ENCODE data around the gene TECPR1.
A peak's percentile ranks its signal among the peaks of the same experiment; 100 is the strongest.
"Not testable (repeated sequence)": the region's sequence is repeated elsewhere in the genome, so short reads cannot be mapped to it uniquely, and the experiment has no call there.

The TECPR1 gene

GRCh38 chr7:98221611-98222532 lies 30.2 kb downstream of the TECPR1 start:
- peaks cover 2% of the 10 kb centered on the region; the same call in 1 of the 2 replicates for H3K4me1 ChIP-seq (ENCODE audit: insufficient read depth, low read length)
- no peaks in the 10 kb centered on the region for H3K9me3 ChIP-seq (ENCODE audit: control insufficient read depth, insufficient read depth, low read length)
- H3K9ac ChIP-seq (ENCODE audit: low read depth, low read length), result no peak overlapping the region
- H3K36me3 ChIP-seq (ENCODE audit: insufficient read depth, low read length), result no peaks in the 10 kb centered on the region

DNA sequence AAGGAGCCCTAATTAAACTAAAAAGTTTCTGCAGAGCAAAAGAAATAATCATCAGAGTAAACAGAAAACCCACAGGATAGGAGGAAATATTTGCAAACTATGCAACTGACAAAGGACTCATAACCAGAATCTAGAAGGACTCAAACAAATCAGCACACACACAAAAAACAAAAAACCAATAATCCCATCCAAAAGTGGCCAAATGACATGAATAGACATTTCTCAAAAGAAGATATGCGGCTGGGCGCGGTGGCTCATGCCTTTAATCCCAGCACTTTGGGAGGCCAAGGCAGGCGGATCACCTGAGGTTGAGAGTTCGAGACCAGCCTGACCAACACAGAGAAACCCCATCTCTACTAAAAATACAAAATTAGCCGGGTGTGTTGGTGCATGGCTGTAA lies 32.6 kb downstream of the TECPR1 start:
- H3K9ac ChIP-seq (ENCODE audit: low read depth, low read length); H3K9me3 ChIP-seq (ENCODE audit: control insufficient read depth, insufficient read depth, low read length): not testable (repeated sequence)

GRCh38 chr7:98217623-98218582 lies 34.1 kb downstream of the TECPR1 start:
- peaks cover 2% of the 10 kb centered on the region; the same call in 1 of the 2 replicates for H3K4me1 ChIP-seq (ENCODE audit: insufficient read depth, low read length)
- no peaks in the 10 kb centered on the region for H3K9me3 ChIP-seq (ENCODE audit: control insufficient read depth, insufficient read depth, low read length)
- H3K36me3 ChIP-seq (ENCODE audit: insufficient read depth, low read length), result no peaks in the 10 kb centered on the region
- no peak overlapping the region for H3K9ac ChIP-seq (ENCODE audit: low read depth, low read length)

More for the DNA sequence above, 32.6 kb downstream of the TECPR1 start:
- not testable (repeated sequence) for H3K36me3 ChIP-seq (ENCODE audit: insufficient read depth, low read length); H3K4me1 ChIP-seq (ENCODE audit: insufficient read depth, low read length)

GRCh38 chr7:98216941-98217622 lies 35.0 kb downstream of the TECPR1 start:
- Histone ChIP-seq H3K4me1 (ENCODE audit: insufficient read depth, low read length) (peaks cover 2% of the 10 kb centered on the region; the same call in 1 of the 2 replicates), H3K9ac (ENCODE audit: low read depth, low read length) (no peak overlapping the region), H3K9me3 (ENCODE audit: control insufficient read depth, insufficient read depth, low read length) (no peaks in the 10 kb centered on the region), H3K36me3 (ENCODE audit: insufficient read depth, low read length) (no peaks in the 10 kb centered on the region)

- H3K9me3 ChIP-seq (ENCODE audit: control insufficient read depth, insufficient read depth, low read length), result no peaks in the 10 kb centered on the region
- H3K4me1 ChIP-seq (ENCODE audit: insufficient read depth, low read length), result peaks cover 5% of the 10 kb centered on the region; the same call in 1 of the 2 replicates
- H3K36me3 ChIP-seq (ENCODE audit: insufficient read depth, low read length), result no peaks in the 10 kb centered on the region
- no peak overlapping the region for H3K9ac ChIP-seq (ENCODE audit: low read depth, low read length)
Measured at GRCh38 chr7:98215561-98216495, 36.2 kb downstream of the TECPR1 start.

DNA sequence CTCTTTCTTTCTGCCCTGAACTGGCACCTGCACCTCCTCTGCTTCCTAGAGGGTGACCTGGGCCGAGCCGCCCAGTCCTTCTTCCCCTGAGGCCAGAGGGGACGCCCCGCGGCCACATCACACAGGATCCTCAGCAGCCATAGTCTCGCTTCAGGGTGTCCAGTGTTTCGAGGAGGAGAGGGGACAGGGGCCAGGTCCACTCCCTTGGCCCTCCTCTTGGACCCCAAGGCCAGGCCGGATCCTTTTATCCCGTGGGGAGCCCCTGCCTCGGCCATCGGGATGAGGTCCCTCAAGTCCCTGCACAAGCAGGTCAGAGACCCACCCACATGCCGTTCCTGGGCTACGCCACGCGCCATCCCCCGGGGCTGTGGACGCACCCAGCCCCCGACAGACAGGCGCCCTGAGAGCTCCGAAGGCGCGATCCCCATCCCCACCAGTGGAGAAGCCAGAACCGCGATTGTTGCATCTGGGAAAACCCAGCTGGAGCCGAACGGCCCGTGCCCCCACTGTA lies 37.2 kb downstream of the TECPR1 start:
- H3K4me1 ChIP-seq (ENCODE audit: insufficient read depth, low read length), result peaks cover 5% of the 10 kb centered on the region; the same call in 1 of the 2 replicates
- H3K9me3 ChIP-seq (ENCODE audit: control insufficient read depth, insufficient read depth, low read length), result no peaks in the 10 kb centered on the region
- no peaks in the 10 kb centered on the region for H3K36me3 ChIP-seq (ENCODE audit: insufficient read depth, low read length)

GRCh38 chr7:98213888-98214810 lies 37.9 kb downstream of the TECPR1 start:
- no peak overlapping the region for H3K9ac ChIP-seq (ENCODE audit: low read depth, low read length)
- H3K36me3 ChIP-seq (ENCODE audit: insufficient read depth, low read length), result no peaks in the 10 kb centered on the region

More for the DNA sequence above, 37.2 kb downstream of the TECPR1 start:
- no peak overlapping the region for H3K9ac ChIP-seq (ENCODE audit: low read depth, low read length)

DNA sequence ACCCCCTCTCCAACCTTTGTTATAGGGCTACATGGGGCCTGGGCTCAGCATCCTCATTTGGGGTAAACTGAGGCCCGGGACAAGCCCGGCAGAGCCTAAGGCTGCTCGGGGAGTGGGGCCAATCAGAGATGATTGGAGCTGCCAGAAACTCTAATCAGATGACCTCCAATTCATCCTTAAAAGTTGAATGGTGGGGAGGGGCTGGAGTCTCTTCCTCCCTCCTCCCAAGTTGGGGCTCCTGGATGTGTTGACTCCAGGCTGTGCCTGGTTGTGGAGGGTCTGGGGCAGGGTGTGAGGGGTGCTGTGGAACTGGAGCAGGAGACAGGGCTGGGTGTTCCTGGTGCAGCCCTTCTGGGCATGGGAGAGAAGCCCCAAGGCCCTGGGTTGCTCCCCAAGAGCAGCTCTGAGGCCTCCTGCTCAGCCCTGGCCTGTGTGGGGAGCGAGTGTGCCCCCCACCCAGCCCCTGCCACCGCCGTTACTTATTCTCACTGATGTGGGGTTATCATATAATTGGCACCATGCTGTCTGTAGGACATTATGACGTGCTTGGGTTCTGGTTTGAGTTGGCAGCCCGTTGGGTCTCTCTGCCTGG lies 38.6 kb downstream of the TECPR1 start:
- no peak overlapping the region for H3K9ac ChIP-seq (ENCODE audit: low read depth, low read length)

More at GRCh38 chr7:98213888-98214810, 37.9 kb downstream of the TECPR1 start:
- H3K9me3 ChIP-seq (ENCODE audit: control insufficient read depth, insufficient read depth, low read length), result no peaks in the 10 kb centered on the region
- H3K4me1 ChIP-seq (ENCODE audit: insufficient read depth, low read length), result peaks cover 5% of the 10 kb centered on the region; the same call in 1 of the 2 replicates

DNA sequence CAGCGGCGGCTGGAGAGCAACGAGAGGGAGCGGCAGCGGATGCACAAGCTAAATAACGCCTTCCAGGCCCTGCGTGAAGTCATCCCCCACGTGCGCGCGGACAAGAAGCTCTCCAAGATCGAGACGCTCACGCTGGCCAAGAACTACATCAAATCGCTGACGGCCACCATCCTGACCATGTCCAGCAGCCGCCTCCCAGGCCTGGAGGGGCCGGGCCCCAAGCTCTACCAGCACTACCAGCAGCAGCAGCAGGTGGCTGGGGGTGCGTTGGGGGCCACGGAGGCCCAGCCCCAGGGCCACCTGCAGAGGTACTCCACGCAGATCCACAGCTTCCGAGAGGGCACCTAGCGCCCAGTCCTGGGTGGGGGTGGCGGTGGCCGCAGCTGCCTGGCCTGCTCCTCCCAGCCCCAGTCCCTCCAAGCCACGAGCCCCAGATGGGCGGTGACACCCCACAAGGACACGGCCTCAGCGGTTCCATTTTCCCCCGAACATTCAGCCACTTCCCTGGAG lies 39.4 kb downstream of the TECPR1 start:
- H3K36me3 ChIP-seq (ENCODE audit: insufficient read depth, low read length), result no peaks in the 10 kb centered on the region
- H3K4me1 ChIP-seq (ENCODE audit: insufficient read depth, low read length), result peaks cover 3% of the 10 kb centered on the region; the same call in 1 of the 2 replicates
- no peaks in the 10 kb centered on the region for H3K9me3 ChIP-seq (ENCODE audit: control insufficient read depth, insufficient read depth, low read length)
- H3K9ac ChIP-seq (ENCODE audit: low read depth, low read length), result no peak overlapping the region

More for the DNA sequence above, 38.6 kb downstream of the TECPR1 start:
- H3K4me1 ChIP-seq (ENCODE audit: insufficient read depth, low read length), result peaks cover 5% of the 10 kb centered on the region; the same call in 1 of the 2 replicates
- H3K9me3 ChIP-seq (ENCODE audit: control insufficient read depth, insufficient read depth, low read length), result no peaks in the 10 kb centered on the region
- no peaks in the 10 kb centered on the region for H3K36me3 ChIP-seq (ENCODE audit: insufficient read depth, low read length)

GRCh38 chr7:98211676-98212531 lies 40.1 kb downstream of the TECPR1 start:
- H3K9me3 ChIP-seq (ENCODE audit: control insufficient read depth, insufficient read depth, low read length), result no peaks in the 10 kb centered on the region
- peak overlapping the region; percentile 28; the same call in 1 of the 2 replicates for H3K9ac ChIP-seq (ENCODE audit: low read depth, low read length)
- peaks cover 3% of the 10 kb centered on the region; the same call in 1 of the 2 replicates for H3K4me1 ChIP-seq (ENCODE audit: insufficient read depth, low read length)
- H3K36me3 ChIP-seq (ENCODE audit: insufficient read depth, low read length), result no peaks in the 10 kb centered on the region

GRCh38 chr7:98211221-98211675 lies 40.8 kb downstream of the TECPR1 start, which contains the start of gene BHLHA15:
Gene BHLHA15 (plus strand): TSS chr7:98211439. CDS start chr7:98212310, 871 bp downstream.
- Histone ChIP-seq H3K9me3 (ENCODE audit: control insufficient read depth, insufficient read depth, low read length) (no peaks in the 10 kb centered on the region), H3K9ac (ENCODE audit: low read depth, low read length) (peak within 1 kb of the TSS; percentile 28; the same call in 1 of the 2 replicates), H3K36me3 (ENCODE audit: insufficient read depth, low read length) (no peaks in the 10 kb centered on the region)

More at GRCh38 chr7:98211221-98211675, 40.8 kb downstream of the TECPR1 start, which contains the start of gene BHLHA15:
- H3K4me1 ChIP-seq (ENCODE audit: insufficient read depth, low read length), result peaks cover 3% of the 10 kb centered on the region; the same call in 1 of the 2 replicates

Measured in ES-I3 (cell line).